ENCODE measurements around the gene ADAMTS15. TPM values are rescaled to one million over a fixed set of nuclear protein-coding genes. Genes with fewer than 3 reads are reported as not detected.
A peak's percentile ranks its signal among the peaks of the same experiment; 100 is the strongest.
"Not testable (repeated sequence)": the region's sequence is repeated elsewhere in the genome, so short reads cannot be mapped to it uniquely, and the experiment has no call there.

The ADAMTS15 gene
- total RNA-seq, 1 donor from 2014 or later: 15.7 TPM

GRCh38 chr11:130434521-130435223, 13.8 kb upstream of the ADAMTS15 start:
- Histone ChIP-seq H3K36me3 (ENCODE audit: control insufficient read depth in 3 of 3, insufficient read depth in 3 of 3, low read length in 3 of 3) (no peaks in the 10 kb centered on the region), H3K4me3 (ENCODE audit: low read length in 3 of 3) (peak overlapping the region; percentile 75 to 84 (median 81)), H3K27ac (ENCODE audit: low read depth, low read length) (peak overlapping the region; percentile 33), H3K9ac (ENCODE audit: low read depth in 1 of 3, low read length in 3 of 3) (peak overlapping the region; percentile 68 to 86 (median 76)), H3K27me3 (ENCODE audit: control insufficient read depth in 3 of 3, insufficient read depth in 3 of 3, low read length in 3 of 3) (peaks cover 1 to 11% (median 8%) of the 10 kb centered on the region in 3 donors), H3K4me1 (ENCODE audit: control insufficient read depth in 3 of 3, insufficient read depth in 3 of 3, low read length in 3 of 3) (peaks cover 0 to 12% (median 2%) of the 10 kb centered on the region in 3 donors), H3K9me3 (ENCODE audit: control insufficient read depth in 3 of 3, low read length in 3 of 3) (no peaks in the 10 kb centered on the region)

- H3K4me1 ChIP-seq (ENCODE audit: control insufficient read depth in 3 of 3, insufficient read depth in 3 of 3, low read length in 3 of 3): peaks cover 0 to 12% (median 2%) of the 10 kb centered on the region in 3 donors
- H3K27ac ChIP-seq (ENCODE audit: low read depth, low read length): no peak overlapping the region
- H3K27me3 ChIP-seq (ENCODE audit: control insufficient read depth in 3 of 3, insufficient read depth in 3 of 3, low read length in 3 of 3): peaks cover 0 to 6% (median 0%) of the 10 kb centered on the region in 3 donors
- H3K9me3 ChIP-seq (ENCODE audit: control insufficient read depth in 3 of 3, low read length in 3 of 3): no peaks in the 10 kb centered on the region
- H3K4me3 ChIP-seq (ENCODE audit: low read length in 3 of 3): no peak overlapping the region
- no peaks in the 10 kb centered on the region for H3K36me3 ChIP-seq (ENCODE audit: control insufficient read depth in 3 of 3, insufficient read depth in 3 of 3, low read length in 3 of 3)
- H3K9ac ChIP-seq (ENCODE audit: low read depth in 1 of 3, low read length in 3 of 3): no peak overlapping the region
Measured at GRCh38 chr11:130435671-130436070, 12.8 kb upstream of the ADAMTS15 start.

- Histone ChIP-seq H3K36me3 (ENCODE audit: control insufficient read depth in 3 of 3, insufficient read depth in 3 of 3, low read length in 3 of 3) (no peaks in the 10 kb centered on the region), H3K4me1 (ENCODE audit: control insufficient read depth in 3 of 3, insufficient read depth in 3 of 3, low read length in 3 of 3) (peaks cover 0 to 12% (median 2%) of the 10 kb centered on the region in 3 donors), H3K9ac (ENCODE audit: low read depth in 1 of 3, low read length in 3 of 3) (no peak overlapping the region), H3K4me3 (ENCODE audit: low read length in 3 of 3) (no peak overlapping the region), H3K27me3 (ENCODE audit: control insufficient read depth in 3 of 3, insufficient read depth in 3 of 3, low read length in 3 of 3) (peaks cover 0 to 6% (median 0%) of the 10 kb centered on the region in 3 donors), H3K9me3 (ENCODE audit: control insufficient read depth in 3 of 3, low read length in 3 of 3) (no peaks in the 10 kb centered on the region), H3K27ac (ENCODE audit: low read depth, low read length) (no peak overlapping the region)
Measured at GRCh38 chr11:130436171-130436570, 12.3 kb upstream of the ADAMTS15 start.

DNA sequence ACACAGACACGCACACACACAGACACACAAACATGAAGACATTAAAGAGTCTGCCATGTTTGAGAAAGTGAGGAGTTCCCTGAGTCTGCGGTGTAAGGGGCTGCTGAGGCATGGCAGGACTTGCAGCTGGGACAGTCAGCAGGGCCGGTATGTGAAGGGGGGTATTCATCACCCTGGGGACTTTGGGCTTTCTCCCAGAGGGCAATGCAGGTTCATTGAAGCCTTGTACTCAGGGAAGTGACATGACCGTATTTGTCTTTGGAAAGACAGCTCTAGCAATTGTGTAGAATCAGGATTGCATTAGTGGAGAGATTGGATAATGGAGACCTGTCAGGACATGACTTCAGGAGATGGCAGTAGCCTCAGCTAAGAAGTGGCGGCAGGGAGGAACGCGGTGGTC, 10.6 kb upstream of the ADAMTS15 start:
- no peak overlapping the region for H3K27ac ChIP-seq (ENCODE audit: low read depth, low read length)
- H3K9me3 ChIP-seq (ENCODE audit: control insufficient read depth in 3 of 3, low read length in 3 of 3): no peaks in the 10 kb centered on the region
- peaks cover 0 to 9% (median 0%) of the 10 kb centered on the region in 3 donors for H3K4me1 ChIP-seq (ENCODE audit: control insufficient read depth in 3 of 3, insufficient read depth in 3 of 3, low read length in 3 of 3)
- no peak overlapping the region for H3K9ac ChIP-seq (ENCODE audit: low read depth in 1 of 3, low read length in 3 of 3)
- peaks cover 0 to 6% (median 0%) of the 10 kb centered on the region in 3 donors for H3K27me3 ChIP-seq (ENCODE audit: control insufficient read depth in 3 of 3, insufficient read depth in 3 of 3, low read length in 3 of 3)
- no peak overlapping the region for H3K4me3 ChIP-seq (ENCODE audit: low read length in 3 of 3)
- H3K36me3 ChIP-seq (ENCODE audit: control insufficient read depth in 3 of 3, insufficient read depth in 3 of 3, low read length in 3 of 3): no peaks in the 10 kb centered on the region

DNA sequence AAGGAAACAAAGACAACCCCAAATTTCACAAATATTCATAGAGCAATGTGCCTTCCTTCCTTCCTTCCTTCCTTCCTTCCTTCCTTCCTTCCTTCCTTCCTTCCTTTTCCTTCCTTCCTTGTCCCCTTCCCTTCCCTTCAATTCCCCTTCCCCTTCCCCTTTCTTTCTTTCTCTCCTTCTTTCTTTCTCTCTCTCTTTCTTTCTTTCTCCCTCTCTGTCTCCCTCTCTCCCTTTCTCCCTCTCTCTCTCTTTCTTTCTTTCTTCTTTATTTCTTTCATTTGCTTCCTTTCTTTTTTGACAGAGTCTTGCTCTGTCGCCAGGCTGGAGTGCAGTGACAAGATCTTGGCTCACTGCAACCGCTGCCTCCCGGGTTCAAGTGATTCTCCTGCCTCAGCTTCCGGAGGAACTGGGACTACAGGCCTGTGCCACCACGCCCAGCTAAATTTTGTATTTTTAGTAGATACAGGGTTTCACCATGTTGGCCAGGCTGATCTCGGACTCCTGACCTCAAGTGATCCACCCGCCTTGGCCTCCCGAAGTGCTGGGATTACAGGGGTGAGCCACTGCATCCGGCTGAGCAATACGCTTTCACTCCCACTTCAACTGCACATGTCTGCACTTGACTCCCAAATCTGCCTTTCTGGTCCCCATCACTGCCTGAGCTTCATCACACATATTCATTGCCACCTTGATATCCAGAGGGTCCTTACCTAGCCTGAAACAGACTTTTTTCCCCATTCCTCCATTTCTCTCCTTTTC, 9.9 kb upstream of the ADAMTS15 start:
- not testable (repeated sequence) for H3K36me3 ChIP-seq (ENCODE audit: control insufficient read depth in 3 of 3, insufficient read depth in 3 of 3, low read length in 3 of 3); H3K4me1 ChIP-seq (ENCODE audit: control insufficient read depth in 3 of 3, insufficient read depth in 3 of 3, low read length in 3 of 3); H3K9ac ChIP-seq (ENCODE audit: low read depth in 1 of 3, low read length in 3 of 3); H3K4me3 ChIP-seq (ENCODE audit: low read length in 3 of 3); H3K27ac ChIP-seq (ENCODE audit: low read depth, low read length); H3K9me3 ChIP-seq (ENCODE audit: control insufficient read depth in 3 of 3, low read length in 3 of 3); H3K27me3 ChIP-seq (ENCODE audit: control insufficient read depth in 3 of 3, insufficient read depth in 3 of 3, low read length in 3 of 3)

- H3K36me3 ChIP-seq (ENCODE audit: control insufficient read depth in 3 of 3, insufficient read depth in 3 of 3, low read length in 3 of 3): no peaks in the 10 kb centered on the region
- peaks cover 0 to 6% (median 0%) of the 10 kb centered on the region in 3 donors for H3K27me3 ChIP-seq (ENCODE audit: control insufficient read depth in 3 of 3, insufficient read depth in 3 of 3, low read length in 3 of 3)
- H3K4me1 ChIP-seq (ENCODE audit: control insufficient read depth in 3 of 3, insufficient read depth in 3 of 3, low read length in 3 of 3): peaks cover 0 to 9% (median 0%) of the 10 kb centered on the region in 3 donors
- no peak overlapping the region for H3K27ac ChIP-seq (ENCODE audit: low read depth, low read length)
- no peaks in the 10 kb centered on the region for H3K9me3 ChIP-seq (ENCODE audit: control insufficient read depth in 3 of 3, low read length in 3 of 3)
- H3K9ac ChIP-seq (ENCODE audit: low read depth in 1 of 3, low read length in 3 of 3): no peak overlapping the region
- no peak overlapping the region for H3K4me3 ChIP-seq (ENCODE audit: low read length in 3 of 3)
Measured at GRCh38 chr11:130439160-130439519, 9.3 kb upstream of the ADAMTS15 start.

GRCh38 chr11:130439876-130440275, 8.6 kb upstream of the ADAMTS15 start:
- Histone ChIP-seq H3K27ac (ENCODE audit: low read depth, low read length) (no peak overlapping the region), H3K9ac (ENCODE audit: low read depth in 1 of 3, low read length in 3 of 3) (no peak overlapping the region), H3K27me3 (ENCODE audit: control insufficient read depth in 3 of 3, insufficient read depth in 3 of 3, low read length in 3 of 3) (peaks cover 0 to 6% (median 0%) of the 10 kb centered on the region in 3 donors), H3K9me3 (ENCODE audit: control insufficient read depth in 3 of 3, low read length in 3 of 3) (no peaks in the 10 kb centered on the region), H3K4me1 (ENCODE audit: control insufficient read depth in 3 of 3, insufficient read depth in 3 of 3, low read length in 3 of 3) (peaks cover 0 to 7% (median 0%) of the 10 kb centered on the region in 3 donors), H3K4me3 (ENCODE audit: low read length in 3 of 3) (no peak overlapping the region), H3K36me3 (ENCODE audit: control insufficient read depth in 3 of 3, insufficient read depth in 3 of 3, low read length in 3 of 3) (no peaks in the 10 kb centered on the region)

- peaks cover 0 to 3% (median 0%) of the 10 kb centered on the region in 3 donors for H3K27me3 ChIP-seq (ENCODE audit: control insufficient read depth in 3 of 3, insufficient read depth in 3 of 3, low read length in 3 of 3)
- H3K9ac ChIP-seq (ENCODE audit: low read depth in 1 of 3, low read length in 3 of 3): no peak overlapping the region
- H3K4me1 ChIP-seq (ENCODE audit: control insufficient read depth in 3 of 3, insufficient read depth in 3 of 3, low read length in 3 of 3): no peaks in the 10 kb centered on the region
- no peak overlapping the region for H3K4me3 ChIP-seq (ENCODE audit: low read length in 3 of 3)
- H3K27ac ChIP-seq (ENCODE audit: low read depth, low read length): no peak overlapping the region
- no peaks in the 10 kb centered on the region for H3K9me3 ChIP-seq (ENCODE audit: control insufficient read depth in 3 of 3, low read length in 3 of 3)
- no peaks in the 10 kb centered on the region for H3K36me3 ChIP-seq (ENCODE audit: control insufficient read depth in 3 of 3, insufficient read depth in 3 of 3, low read length in 3 of 3)
Measured at GRCh38 chr11:130441719-130442118, 6.7 kb upstream of the ADAMTS15 start.

GRCh38 chr11:130442737-130443136, 5.7 kb upstream of the ADAMTS15 start:
- Histone ChIP-seq H3K27ac (ENCODE audit: low read depth, low read length) (no peak overlapping the region), H3K9ac (ENCODE audit: low read depth in 1 of 3, low read length in 3 of 3) (no peak overlapping the region), H3K4me1 (ENCODE audit: control insufficient read depth in 3 of 3, insufficient read depth in 3 of 3, low read length in 3 of 3) (no peaks in the 10 kb centered on the region), H3K9me3 (ENCODE audit: control insufficient read depth in 3 of 3, low read length in 3 of 3) (no peaks in the 10 kb centered on the region), H3K27me3 (ENCODE audit: control insufficient read depth in 3 of 3, insufficient read depth in 3 of 3, low read length in 3 of 3) (peaks cover 0 to 3% (median 0%) of the 10 kb centered on the region in 3 donors), H3K36me3 (ENCODE audit: control insufficient read depth in 3 of 3, insufficient read depth in 3 of 3, low read length in 3 of 3) (no peaks in the 10 kb centered on the region), H3K4me3 (ENCODE audit: low read length in 3 of 3) (no peak overlapping the region)

DNA sequence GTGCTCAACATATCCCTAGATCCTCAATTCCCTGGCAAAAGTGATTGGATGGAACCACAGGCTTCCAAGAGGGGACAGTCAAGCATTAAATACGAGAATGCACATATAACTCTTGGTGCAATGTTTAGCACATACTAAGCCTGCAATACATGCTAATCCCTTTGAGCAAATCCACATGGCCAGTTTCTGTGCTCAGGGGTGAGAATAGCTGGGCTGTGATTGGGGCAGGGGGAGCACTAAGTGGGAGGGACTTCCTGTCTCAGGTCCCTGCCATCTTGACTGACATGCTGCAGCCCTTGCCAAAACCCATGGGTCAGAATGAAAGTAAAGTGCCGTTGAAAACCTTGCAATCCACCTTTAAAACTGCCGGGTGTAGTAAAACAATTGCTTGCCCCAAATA, 2.7 kb upstream of the ADAMTS15 start:
- Histone ChIP-seq H3K27me3 (ENCODE audit: control insufficient read depth in 3 of 3, insufficient read depth in 3 of 3, low read length in 3 of 3) (peaks cover 6 to 15% (median 12%) of the 10 kb centered on the region in 3 donors), H3K27ac (ENCODE audit: low read depth, low read length) (no peak overlapping the region), H3K9me3 (ENCODE audit: control insufficient read depth in 3 of 3, low read length in 3 of 3) (no peaks in the 10 kb centered on the region), H3K36me3 (ENCODE audit: control insufficient read depth in 3 of 3, insufficient read depth in 3 of 3, low read length in 3 of 3) (no peaks in the 10 kb centered on the region), H3K4me1 (ENCODE audit: control insufficient read depth in 3 of 3, insufficient read depth in 3 of 3, low read length in 3 of 3) (peaks cover 23 to 25% (median 24%) of the 10 kb centered on the region in 3 donors), H3K9ac (ENCODE audit: low read depth in 1 of 3, low read length in 3 of 3) (no peak overlapping the region), H3K4me3 (ENCODE audit: low read length in 3 of 3) (no peak overlapping the region)
